DMS 273 (cell line): ENCODE results near the gene RAB13.
A peak's percentile ranks its signal among the peaks of the same experiment; 100 is the strongest.

ENCODE experiments used
- DNase-seq: peaks from one replicate; lab custom pipeline; 2025; ENCODE audit not compliant: unreplicated experiment; lab: John Stamatoyannopoulos, UW

The RAB13 gene

DNA sequence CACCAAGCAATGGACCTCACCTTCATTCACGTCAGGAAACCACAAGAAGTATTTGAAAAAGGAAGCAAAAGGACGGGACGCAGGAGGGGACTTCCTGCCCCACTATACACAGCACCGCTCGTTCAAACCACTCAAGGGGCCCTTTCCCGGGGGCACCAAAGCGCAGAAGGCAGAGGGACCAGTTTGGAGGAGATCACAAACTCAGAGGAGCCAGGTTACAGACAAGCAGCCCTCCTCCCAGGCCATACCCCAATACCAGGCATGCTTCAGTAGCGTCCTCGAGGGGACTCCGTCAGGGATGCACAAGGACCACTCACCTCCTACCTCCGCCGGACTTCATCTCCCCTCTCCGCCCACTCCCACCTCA, 28.4 kb downstream of the RAB13 start:
- DNase-seq = no peak

DNA sequence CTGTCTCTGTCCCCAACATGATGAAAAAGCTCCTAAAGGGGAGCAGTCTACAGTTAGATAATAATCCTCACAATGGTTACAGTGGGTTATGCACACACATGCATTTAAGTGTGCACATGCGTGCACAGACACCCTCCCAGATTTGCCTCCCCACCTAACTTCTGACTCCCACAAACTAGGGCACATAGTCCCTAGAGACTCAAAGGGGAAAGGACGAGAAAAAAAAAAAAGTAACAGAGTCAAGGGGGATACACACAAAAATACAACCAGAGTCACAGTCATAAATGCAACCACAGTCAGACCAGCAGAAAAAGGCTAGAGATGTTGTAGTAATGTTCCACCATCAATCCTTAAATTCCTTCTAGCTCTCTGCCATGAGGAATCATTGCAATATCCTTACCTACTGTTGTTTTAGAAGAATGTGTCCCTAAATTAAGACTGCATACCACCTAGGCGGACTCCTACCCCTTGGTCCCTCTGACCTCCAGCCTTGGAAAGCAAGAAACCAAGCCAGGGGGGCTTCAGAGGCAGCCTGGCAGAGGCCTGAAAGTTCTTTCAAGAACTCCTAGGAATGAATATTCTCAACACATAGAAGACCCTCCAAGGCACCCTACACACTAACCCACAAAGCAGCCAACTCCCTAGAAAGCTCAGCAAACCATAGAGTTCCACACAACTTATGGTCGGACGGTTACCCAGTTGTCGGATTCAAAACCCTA, 29.0 kb downstream of the RAB13 start:
- no peak for DNase-seq

DNA sequence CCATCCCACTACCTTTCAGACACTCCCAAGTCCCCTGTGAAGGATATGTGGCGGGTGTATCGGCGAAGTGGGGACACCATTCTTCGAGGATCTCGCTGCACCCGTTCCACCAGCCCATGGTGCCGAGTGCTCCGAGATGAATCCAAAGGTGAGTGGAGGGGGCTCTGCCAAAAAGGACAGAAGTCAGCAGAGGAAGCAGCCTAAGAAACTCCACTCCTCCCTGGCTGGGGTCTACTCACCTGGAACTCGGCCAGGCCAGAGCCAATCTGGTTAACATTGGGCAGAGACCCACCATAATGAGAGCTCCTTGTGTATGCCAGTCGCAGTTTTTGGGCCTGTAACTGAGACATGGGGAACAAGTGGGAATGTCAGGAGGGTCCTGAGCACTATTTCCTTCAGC, 31.3 kb downstream of the RAB13 start:
- DNase-seq = no peak

DNA sequence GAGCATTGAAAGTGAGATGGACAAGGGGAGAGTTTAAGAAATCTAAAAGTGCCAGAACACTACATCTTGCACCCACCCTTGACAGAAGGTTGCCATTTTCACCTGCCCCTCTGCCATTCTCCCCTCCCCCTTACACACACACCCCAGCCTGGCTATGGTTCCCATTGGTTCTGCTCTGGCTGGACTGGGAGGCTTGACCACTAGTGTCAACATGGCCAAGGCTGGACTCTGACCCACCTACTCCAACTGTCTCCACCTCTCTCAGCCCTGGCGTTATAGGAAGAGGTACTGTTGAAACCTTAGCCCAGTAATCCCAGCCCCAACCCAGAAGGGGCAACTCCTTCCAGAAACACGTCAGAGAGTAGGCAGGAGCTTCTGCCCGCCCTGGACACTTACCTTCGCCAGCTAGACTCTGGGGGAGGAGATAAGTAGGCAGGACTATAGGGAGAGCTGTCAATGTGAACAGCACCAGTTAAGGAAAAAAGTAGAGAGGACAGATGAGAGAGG, 32.2 kb downstream of the RAB13 start:
- DNase-seq = no peak

DNA sequence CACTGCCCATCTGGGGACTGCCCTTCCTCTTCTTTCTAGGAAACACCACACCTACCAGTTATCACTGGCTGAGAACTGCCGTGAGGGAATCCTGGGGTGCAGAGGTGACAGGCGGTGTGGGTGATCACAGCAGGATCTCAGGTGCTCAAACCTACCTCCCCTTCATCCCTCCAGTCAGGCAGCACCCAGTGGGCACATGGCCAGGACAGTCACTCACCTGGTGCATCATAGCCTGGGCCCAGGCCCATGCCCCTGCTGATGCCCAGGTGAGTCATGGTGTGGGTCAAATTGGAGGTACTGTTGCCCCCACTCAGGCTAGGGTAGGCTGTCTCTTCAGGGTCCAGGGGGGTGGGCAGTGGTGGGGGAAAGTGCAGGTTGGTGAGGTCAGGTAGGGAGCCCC, 34.3 kb downstream of the RAB13 start:
- no peak for DNase-seq

DNA sequence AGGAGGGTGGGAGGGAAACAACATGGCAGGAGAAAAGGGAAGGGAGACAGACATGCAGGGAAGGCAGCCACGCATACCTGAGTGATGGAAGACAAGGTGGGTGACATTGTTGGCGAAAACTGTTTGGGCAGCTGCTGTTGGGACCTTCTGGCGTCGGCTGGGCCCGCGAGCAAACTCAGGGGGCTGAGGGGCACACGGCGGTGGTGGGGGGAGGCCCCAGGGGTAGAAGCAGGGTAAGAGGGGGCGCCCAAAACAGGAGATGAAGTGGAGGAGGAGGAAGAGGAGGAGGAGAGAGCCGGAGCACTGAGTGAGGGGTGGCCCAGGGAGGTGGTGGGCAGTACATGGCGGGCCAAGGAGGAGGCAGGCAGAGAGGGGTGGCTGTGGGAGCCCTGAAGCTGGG, 35.0 kb downstream of the RAB13 start:
- DNase-seq = no peak

DNA sequence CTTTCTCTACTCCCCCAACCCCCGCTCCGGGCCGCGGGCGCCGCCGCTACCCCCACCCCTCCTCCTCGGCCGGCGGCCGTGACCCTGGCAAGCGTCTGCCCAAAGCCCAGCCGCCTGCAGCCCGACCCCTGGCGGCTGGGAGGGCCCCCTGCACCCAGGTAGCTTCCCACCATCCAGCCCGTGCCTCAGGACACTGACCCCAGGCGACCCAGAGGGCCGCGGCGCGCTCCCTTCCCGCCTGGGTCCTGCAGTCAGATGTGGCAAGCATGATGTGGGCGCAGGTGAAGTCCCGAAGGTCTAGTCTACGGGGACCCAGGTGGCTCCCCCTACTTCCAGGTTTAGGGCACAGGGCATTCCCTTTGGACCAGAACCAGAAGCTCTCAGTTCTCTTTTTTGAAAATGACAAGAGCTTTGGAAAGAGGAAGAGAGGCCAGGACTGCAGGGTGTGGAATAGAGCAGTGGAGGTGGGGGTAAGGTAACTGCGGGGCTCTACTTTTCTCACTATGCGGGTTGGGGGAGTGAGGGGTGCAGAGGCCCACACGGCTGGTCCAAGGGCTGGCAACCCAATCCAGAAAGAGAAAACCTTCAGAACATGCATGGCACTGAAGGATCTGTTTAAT, 39.4 kb downstream of the RAB13 start, which contains the start of gene DENND4B:
DENND4B (minus strand) TSS at position 97 of the 620 bp plus-strand sequence. CDS start 2,344 bp downstream, outside the sequence.
- peak; percentile 93 for DNase-seq

DNA sequence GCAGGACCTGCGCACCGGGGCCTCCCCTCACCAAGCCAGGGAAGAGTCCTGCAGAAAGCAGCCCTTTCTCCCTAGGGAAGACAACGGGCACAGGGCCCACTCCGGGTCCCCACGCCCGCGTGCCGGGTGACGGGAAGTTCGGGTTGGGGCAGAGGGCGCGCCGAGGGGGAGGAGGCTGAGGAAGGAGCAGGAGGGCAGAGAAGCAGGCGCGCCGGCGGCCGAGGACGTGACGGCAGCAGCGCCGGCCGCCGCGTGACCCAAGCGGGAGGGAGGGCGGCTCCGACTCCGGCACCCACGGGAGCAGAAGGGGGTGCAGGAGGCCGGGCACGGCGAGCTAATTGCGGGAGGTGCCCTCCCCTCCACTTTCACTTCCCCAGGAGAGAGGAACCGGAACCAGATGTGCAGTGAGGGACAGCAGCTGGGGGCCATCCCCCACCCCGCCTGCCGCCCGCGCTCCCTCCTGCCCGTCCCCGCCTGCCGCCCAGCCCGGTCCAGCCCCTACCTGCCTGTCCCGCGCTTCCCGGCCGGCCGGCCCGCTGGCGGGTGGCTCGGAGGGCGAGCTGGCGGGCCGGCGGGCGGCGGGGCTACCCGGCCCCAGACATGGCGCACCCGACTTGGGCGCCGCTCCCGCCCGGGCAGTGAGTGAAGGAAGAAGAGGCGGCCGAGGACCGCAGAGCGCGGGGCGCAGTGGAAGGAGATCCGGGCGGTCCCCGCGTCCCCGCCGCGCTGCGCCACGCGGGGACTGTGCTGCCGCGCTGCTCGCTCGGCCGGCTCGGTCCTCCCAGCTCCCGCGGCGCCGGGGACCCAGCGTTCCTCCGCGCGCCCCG, 40.1 kb downstream of the RAB13 start:
- DNase-seq = peak; percentile 84

DNA sequence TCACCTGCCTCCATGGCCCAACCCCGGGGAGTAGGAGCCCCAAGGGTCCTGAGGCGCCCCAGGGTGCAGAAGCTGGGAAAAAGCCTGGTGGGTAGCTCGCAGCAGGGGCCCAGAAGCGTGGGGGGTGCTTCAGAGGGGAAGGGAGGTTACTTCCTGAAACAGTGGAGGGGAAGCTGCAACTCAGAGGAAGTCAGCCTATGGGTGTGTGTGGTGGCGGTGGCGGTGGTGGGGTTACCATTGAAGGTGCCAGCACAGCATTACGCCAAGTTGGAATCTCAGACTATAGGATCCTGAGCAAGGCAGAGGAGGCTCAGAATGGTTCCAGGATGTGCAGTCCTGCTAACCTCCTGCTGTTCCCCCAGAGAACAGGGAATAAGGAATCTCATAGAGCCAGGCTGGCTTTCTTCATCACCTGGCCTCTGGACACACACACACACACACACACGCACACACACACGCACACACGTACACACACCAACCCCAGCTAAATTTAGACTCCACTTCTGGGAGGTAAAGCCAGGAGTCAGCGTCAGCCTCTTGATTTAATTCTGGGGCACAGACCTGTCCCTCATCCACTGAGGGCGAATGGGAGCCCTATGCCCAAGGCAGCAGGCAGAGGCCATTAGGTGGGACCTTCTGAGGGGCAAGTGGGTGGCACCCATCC, 40.9 kb downstream of the RAB13 start:
- DNase-seq = peak; percentile 66

DNA sequence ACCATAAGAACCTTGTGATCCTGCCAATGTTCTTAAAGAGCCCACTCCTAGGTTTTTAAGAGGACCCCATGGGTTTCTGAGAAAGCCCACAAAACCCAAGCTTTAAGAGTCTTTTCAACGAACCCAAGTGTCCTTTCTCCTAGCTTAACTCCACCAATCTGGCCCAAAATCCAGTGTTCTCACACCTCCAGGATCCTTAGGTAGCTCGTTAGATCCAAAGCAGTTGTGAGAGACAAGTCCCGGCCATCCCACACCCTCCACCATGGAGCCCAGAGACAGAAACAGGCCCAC, 41.4 kb downstream of the RAB13 start:
- no peak for DNase-seq

DNA sequence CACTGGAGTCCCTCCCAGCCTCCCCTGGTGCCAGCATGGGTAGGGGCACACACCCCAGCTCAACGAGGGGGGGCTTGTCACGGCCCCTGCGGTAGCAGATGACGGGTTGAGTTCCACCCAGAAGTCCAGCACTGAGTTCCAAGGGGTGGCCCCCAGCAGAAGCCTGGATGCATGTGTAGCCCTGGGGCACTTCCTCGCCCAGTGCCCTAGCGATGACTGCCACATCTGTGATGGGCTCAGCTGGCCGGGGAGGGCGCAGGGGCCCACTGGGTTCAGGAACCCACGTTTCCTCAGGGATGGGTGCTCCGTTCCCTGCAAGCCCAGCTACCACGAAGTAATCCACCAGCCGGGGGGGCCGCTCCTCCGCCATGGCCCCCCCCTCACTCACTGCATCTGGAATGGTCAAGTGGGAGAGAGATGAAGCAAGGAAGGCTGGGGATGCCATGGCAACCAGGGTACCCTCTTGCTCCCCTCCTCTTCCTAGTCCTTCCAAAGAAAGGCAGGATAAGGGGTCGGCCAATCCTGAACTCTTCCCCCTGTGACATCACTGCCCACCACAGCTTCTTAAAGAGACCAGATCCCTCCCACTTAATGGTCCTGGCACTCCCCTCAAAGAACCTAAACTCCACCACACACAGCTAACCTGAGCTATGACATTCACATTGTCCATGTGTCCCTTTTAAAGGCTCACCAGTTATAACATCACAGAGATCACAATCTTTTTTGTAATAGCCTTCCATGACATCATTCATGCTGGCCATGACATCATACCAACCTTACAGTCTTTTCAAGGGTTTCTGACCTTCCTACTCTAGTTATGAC, 41.9 kb downstream of the RAB13 start:
- no peak for DNase-seq

DNA sequence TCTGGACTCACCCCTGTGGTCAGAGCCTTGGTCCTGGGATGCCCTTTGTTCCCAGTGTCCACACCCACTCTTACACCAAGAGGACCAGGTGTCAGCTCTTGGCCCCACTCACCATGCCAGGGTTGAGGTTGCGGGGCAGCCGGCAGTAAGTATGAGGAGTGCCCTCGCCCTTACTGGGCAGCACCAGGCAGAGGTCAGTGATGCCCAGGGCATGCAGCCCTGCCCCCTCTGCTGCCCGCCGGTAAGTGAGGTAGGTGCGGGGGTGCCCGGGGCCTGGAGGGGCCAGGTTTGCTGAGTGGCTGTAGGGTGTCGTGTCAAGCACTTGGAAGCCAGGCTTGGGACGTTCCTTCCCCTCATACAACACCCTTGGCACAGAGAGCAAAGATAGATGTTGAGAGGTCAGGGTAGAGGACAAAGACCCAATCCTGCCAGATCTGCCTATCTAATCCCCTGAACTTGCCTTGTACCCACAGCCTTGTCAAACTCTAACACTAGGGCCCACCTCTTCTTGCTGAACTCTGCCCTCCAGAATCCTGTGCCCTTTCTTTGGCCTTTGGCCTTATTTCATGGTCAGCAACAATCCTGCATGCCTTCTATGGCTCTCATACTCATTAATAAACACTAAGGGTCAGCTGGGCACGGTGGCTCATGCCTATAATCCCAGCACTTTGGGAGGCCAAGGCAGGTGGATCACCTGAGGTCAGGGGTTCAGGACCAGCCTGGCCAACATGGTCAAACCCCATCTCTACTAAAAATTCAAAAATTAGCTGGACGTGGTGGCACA, 43.2 kb downstream of the RAB13 start:
- DNase-seq = no peak

DNA sequence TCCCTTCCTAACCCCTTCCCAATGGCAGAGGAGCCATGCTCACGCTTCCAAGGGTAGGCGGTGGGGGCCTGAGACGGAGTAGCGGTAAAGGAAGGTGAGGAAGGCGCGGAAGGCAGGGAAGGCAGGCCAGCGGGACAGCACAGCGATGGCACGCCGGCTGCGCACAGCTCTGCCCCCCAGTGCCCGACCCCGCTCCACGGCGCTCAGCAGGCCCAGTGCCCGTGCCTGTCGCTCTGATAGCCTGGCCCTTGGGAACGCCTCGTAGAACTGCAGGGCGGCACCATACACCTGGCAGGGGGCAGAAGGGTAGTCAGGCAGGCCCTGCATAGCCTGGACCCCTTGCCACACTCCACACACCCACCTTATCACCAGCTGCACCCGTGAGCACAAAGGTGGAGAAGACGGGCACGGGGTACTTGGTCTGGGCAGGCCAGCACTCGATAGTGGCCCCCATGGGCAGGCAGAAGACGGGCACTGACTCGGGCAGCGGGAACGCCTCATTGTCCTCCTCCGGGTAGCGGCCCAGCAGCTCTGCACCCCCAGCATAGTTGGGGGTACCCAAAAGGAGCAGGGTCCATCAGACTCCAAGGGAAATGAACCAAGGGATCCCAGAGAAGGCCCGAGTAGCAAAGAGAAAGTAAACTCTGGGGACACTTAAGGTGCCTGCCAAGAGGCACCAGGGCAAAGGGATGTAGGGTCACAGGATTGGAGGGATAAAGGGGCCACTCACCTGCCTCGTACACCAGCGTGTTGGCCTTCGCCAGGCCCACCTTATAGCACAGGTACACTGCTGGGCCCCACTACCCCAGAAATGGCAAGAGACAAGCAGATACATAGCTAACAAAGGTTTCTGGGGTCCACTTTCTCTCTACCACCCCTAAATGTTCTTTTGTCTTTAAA, 44.1 kb downstream of the RAB13 start:
- no peak for DNase-seq

DNA sequence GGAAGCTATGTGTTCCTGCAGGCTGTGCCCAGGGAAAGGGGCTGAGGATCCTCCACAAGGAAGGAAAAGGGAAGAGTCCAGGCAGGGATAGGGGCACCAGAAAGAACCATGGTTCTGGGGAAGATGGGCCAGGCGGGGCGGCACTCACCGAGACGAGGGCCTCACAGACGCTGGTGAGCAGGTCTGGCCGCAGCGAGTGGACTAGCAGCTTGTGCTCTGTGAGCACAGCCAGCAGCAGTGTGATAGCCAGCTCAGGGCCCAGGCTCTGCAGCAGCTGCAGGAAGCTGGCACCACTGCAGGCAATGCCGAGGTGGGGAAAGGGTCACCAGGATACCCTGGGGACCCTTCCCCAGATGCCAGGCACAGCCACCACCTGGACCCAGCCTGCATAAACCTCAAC, 45.4 kb downstream of the RAB13 start:
- DNase-seq = no peak

DNA sequence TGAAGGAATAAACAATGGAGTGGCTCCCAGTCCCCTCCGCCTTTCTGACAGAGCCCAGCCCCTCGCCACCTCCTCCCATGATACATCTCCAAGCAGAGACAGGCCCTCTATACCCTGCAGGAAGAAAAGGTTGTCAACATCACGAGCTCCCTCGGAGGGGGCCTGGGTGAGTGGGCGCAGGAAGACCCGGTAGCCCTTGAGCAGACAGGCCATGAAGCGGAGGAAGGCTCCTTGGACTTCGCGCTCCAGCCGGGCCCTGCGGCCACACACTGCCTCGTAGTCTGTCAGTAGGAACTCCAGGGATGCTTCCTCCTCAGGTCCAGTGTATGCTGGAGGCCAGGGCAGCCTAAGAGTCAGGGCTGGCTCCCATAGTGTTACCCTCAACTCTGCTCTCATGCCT, 46.7 kb downstream of the RAB13 start:
- no peak for DNase-seq

DNA sequence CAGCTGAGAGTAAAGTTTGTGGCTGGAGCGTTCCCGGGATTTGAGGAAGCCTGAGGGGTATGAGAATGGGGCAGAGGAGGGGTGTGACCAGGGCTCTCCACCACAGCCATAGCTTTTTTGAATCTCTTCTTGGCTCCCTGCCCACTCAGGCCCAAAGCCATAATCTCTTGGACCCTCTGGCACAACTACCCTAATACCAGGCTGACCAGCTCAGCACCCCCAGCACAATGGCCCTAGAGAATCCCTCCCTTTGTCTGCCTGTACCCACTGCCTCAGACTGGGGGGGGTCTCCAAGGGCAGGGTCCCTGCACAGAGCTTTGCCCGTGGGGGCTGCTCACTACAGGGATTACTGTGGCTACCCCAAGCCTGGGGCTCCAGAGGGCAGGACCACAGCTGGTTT, 47.1 kb downstream of the RAB13 start:
- DNase-seq = no peak

DNA sequence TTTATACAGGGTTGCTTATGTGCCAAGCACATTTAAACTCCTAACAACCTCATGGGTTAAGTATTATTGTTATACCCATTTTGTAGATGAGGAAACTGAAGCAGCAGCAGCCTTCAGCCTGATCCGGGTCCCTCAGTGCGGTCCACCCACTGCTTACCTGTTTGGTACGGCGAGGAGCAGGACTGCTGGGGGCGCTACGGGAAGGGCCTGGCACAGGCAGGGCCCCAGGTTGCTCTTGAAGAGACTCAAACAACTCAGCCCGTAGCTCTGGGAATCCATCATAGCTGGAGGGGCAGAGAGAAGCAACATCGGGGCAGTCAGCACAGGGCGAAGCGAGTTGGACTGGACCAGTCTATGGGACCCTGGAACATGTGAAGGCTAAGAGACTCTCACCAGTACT, 48.8 kb downstream of the RAB13 start:
- no peak for DNase-seq

DNA sequence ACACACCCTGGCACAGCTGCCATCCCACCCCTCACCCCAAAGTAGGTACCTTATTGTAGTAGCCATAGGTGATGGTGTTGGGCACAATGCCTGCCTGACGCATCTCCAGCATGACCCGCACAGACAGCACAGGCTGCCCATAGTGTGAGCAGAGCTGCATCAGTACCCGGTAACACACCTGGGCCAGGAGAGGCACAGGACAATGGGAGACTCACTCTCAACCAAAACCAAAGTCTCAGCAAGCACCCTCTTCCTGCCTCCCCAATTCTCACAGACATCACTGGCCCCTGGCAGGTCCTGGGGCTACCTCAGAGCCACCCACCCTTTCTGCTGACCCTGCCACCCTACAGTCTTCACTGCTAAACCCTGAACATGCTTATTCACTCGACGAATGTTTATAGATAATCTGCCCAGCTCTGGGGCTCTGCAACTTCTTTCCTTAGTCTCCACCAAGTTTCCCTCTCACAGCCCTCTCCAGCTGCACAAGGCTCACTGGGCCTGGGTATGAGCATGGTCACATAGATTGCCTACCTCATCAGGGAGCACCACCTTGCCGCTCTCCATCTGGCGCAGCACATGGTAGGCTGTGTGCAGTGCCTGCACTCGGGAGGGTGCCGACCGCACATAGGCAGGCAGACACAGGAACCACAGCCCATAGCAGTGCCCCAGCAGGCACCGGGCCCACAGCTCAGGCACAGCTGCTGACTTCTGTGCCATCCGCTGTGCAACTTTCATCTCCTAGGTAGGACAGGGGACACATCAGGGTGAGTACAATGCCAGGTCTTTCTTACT, 49.9 kb downstream of the RAB13 start:
- DNase-seq = no peak
